A673 (cell line): ENCODE results near the gene THUMPD1. TPM values are rescaled to one million over a fixed set of nuclear protein-coding genes. Genes with fewer than 3 reads are reported as not detected.

Source experiments
- BruUV-seq: library from RNA; stranded (reverse); fragments of 400-500 nt; replicated peaks from 2 replicates; lab custom pipeline; 2021; lab: Mats Ljungman, UMichigan
- CTCF ChIA-PET: fragments of 300-600 bp; sonication (Branson Sonifier 250); formaldehyde crosslinking; loops from one replicate; lab custom pipeline; 2022; ENCODE audit warnings: antibody characterized with exemption; lab: Charles Lee
- POLR2A ChIA-PET: fragments of 300-600 bp; sonication (Branson Sonifier 250); formaldehyde crosslinking; loops from one replicate; lab custom pipeline; 2022; ENCODE audit warnings: antibody characterized with exemption; ENCODE audit not compliant: low non-redundant PET; lab: Charles Lee
- DNase-seq: peaks from one replicate; pipeline ENCODE4 v3.0.0-alpha.2; 2015; ENCODE audit warnings: low spot score
- H3K27ac ChIP-seq: fragments of 200-600 bp; sonication (generic); 2 replicates; pipeline ENCODE4 v1.5.1; 2016; ENCODE audit warnings: mixed run types, low read depth, mild to moderate bottlenecking, mixed read lengths, antibody characterized with exemption, low read length; ENCODE audit not compliant: poor library complexity, severe bottlenecking
- H3K27me3 ChIP-seq: fragments of 200-600 bp; sonication (generic); replicated peaks from 2 replicates; pipeline ENCODE4 v1.6.1; 2017; ENCODE audit warnings: mixed run types, low read depth, mild to moderate bottlenecking, mixed read lengths, antibody characterized with exemption, low read length; ENCODE audit not compliant: insufficient read depth, poor library complexity
- H3K36me3 ChIP-seq: fragments of 200-600 bp; sonication (generic); 2 replicates; pipeline ENCODE4 v1.6.1; 2016; ENCODE audit warnings: mixed run types, mild to moderate bottlenecking, mixed read lengths, antibody characterized with exemption, low read length; ENCODE audit not compliant: insufficient read depth, poor library complexity, severe bottlenecking
- H3K4me1 ChIP-seq: fragments of 200-600 bp; sonication (generic); 2 replicates; pipeline ENCODE4 v1.6.1; 2017; ENCODE audit warnings: mixed run types, mild to moderate bottlenecking, mixed read lengths, antibody characterized with exemption, low read length; ENCODE audit not compliant: insufficient read depth, poor library complexity, severe bottlenecking
- H3K4me3 ChIP-seq: fragments of 200-600 bp; sonication (generic); 2 replicates; pipeline ENCODE4 v1.5.1; 2016; ENCODE audit warnings: low read depth, mixed run types, mild to moderate bottlenecking, mixed read lengths, low read length; ENCODE audit not compliant: poor library complexity, severe bottlenecking
- H3K9me3 ChIP-seq: fragments of 200-600 bp; sonication (generic); 2 replicates; pipeline ENCODE4 v1.6.1; 2016; ENCODE audit warnings: mixed run types, low read depth, mild to moderate bottlenecking, mixed read lengths, antibody characterized with exemption, low read length; ENCODE audit not compliant: poor library complexity, severe bottlenecking
- CTCF ChIP-seq: fragments of 300-800, 200-600 bp; sonication (generic); conservative IDR thresholded peaks from 2 replicates; pipeline ENCODE4 v1.5.1; 2017; ENCODE audit warnings: low read depth, mild to moderate bottlenecking, antibody characterized with exemption, low read length, moderate library complexity, mixed read lengths
- EZH2 ChIP-seq: fragments of 200-600 bp; sonication (generic); IDR thresholded peaks from 2 replicates; pipeline ENCODE4 v1.6.1; 2017; ENCODE audit warnings: borderline replicate concordance, low read depth, mild to moderate bottlenecking, mixed read lengths, antibody characterized with exemption, low read length; ENCODE audit not compliant: poor library complexity, severe bottlenecking
- intact Hi-C: fragments of 100-400 bp; cut with micrococcal nuclease; formaldehyde crosslinking; loops from one replicate; pipeline ENCODE4 v1.10.0; 2022; ENCODE audit not compliant: unreplicated experiment
- total RNA-seq: library from RNA; stranded (reverse); gene quantifications from 2 replicates; pipeline ENCODE4 v1.2.3, GENCODE V29; 2021

The THUMPD1 gene
- total RNA-seq, 1 experiment from 2014 or later: 29.9 TPM

- TF ChIP-seq CTCF: no peak
- TF ChIP-seq EZH2: no peak
- ChIA-PET CTCF (interaction anchor here (0.6 kb wide), 1 partner anchor 52 kb away, joined by 4 read pairs; no protein-coding TSS in a partner anchor), POLR2A (interaction anchor here (0.7 kb wide), 1 partner anchor 933 kb away, joined by 3 read pairs; no protein-coding TSS in a partner anchor)
- Histone ChIP-seq H3K27ac (no peak overlapping the region), H3K4me3 (no peak overlapping the region), H3K9me3 (no peaks in the 10 kb centered on the region), H3K4me1 (no peaks in the 10 kb centered on the region), H3K36me3 (no peaks in the 10 kb centered on the region), H3K27me3 (peaks cover 9% of the 10 kb centered on the region)
- BruUV-seq: no TSS peak
- intact Hi-C loops: loop anchor here (10.0 kb wide), 1 partner anchor 311 kb away; no protein-coding TSS in a partner anchor
- DNase-seq: no peak
Observed at GRCh38 chr16:20773679-20774078, 32.1 kb upstream of the THUMPD1 start.

DNA sequence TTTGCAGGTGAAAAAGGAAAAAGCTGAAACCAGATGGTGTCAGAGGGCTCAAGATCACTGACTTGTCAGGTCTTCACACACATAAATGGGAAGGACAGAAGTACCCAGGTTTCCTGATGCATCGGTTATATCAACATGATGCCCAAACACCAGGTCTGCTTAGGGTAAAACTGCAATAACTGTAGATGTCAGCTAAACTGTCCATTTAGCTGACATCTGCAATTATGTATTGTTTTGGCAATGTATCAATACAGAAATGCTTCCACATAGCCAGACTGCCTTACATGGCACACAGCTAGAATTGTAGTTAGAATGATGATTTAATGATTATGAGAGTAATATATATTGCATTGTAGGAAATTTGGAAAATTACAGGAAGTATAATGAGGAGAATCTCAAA is 27.2 kb upstream of the THUMPD1 start:
- no peak for DNase-seq
- Histone ChIP-seq H3K4me3 (no peak overlapping the region), H3K9me3 (no peaks in the 10 kb centered on the region), H3K27me3 (peaks cover 18% of the 10 kb centered on the region), H3K27ac (no peak overlapping the region), H3K4me1 (peaks cover 4% of the 10 kb centered on the region), H3K36me3 (no peaks in the 10 kb centered on the region)
- ChIA-PET CTCF (no interaction called here), POLR2A (no interaction called here)
- BruUV-seq: no TSS peak
- TF ChIP-seq EZH2: no peak
- no peak for TF ChIP-seq CTCF
- intact Hi-C loops: no loop called here

DNA sequence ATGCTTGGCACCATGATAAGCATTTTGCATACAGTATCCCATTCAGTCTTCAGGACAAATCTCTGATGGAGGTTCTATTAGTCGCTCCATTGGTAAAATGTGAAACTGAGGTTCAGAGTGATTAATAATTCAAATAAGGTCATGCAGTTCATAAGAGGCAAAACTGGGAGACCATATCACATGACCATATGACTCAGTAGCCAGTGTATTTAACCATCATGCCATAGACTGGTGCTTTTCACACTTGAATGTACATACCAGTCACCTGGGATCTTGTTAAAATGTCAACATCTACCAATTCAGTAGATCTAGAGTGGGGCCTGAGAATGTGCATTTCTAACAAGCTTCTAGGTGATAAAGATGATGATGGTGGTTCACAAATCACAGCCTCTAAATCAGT is 26.5 kb upstream of the THUMPD1 start:
- no peaks in the 10 kb centered on the region for H3K9me3 ChIP-seq
- TF ChIP-seq CTCF: no peak
- no peak for TF ChIP-seq EZH2
- BruUV-seq: no TSS peak
- H3K4me1 ChIP-seq: peaks cover 4% of the 10 kb centered on the region
- DNase-seq: no peak
- no peak overlapping the region for H3K27ac ChIP-seq
- peaks cover 16% of the 10 kb centered on the region for H3K27me3 ChIP-seq
- no peak overlapping the region for H3K4me3 ChIP-seq
- ChIA-PET CTCF (no interaction called here), POLR2A (no interaction called here)
- H3K36me3 ChIP-seq: no peaks in the 10 kb centered on the region
- intact Hi-C loops: no loop called here
